WTC11 (cell line): ENCODE data around the gene ARAP2. TPM values are rescaled to one million over a fixed set of nuclear protein-coding genes. Genes with fewer than 3 reads are reported as not detected.

Experiments used
- ATAC-seq: fragments of 200-7000 bp; cut with Tn5 transposase; 2 replicates; pipeline ENCODE4 v1.10.0; 2021; ENCODE audit warnings: mild to moderate bottlenecking, moderate library complexity
- CTCF ChIA-PET: fragments of 300-600 bp; sonication (Branson Sonifier 250); formaldehyde crosslinking; loops from one replicate; lab custom pipeline; 2021; ENCODE audit warnings: antibody characterized with exemption; lab: Charles Lee
- POLR2A ChIA-PET: fragments of 350-600 bp; sonication (Branson Sonifier 250); formaldehyde crosslinking; loops from one replicate; lab custom pipeline; 2021; ENCODE audit warnings: antibody characterized with exemption; lab: Charles Lee
- DNase-seq: peaks from one replicate; pipeline ENCODE4 v3.0.0; 2021; ENCODE audit warnings: low spot score
- H3K27ac Mint-ChIP-seq: 2 replicates; pipeline ENCODE4 v1.8.0; 2021; ENCODE audit warnings: mixed read lengths
- H3K27me3 Mint-ChIP-seq: 2 replicates; pipeline ENCODE4 v1.8.0; 2021; ENCODE audit warnings: low read depth, mild to moderate bottlenecking, moderate library complexity, mixed read lengths
- H3K36me3 Mint-ChIP-seq: 2 replicates; pipeline ENCODE4 v1.8.0; 2021; ENCODE audit warnings: mixed read lengths
- H3K4me1 Mint-ChIP-seq: 2 replicates; pipeline ENCODE4 v1.8.0; 2022; ENCODE audit warnings: mixed read lengths
- H3K4me3 Mint-ChIP-seq: 2 replicates; pipeline ENCODE4 v1.8.0; 2021; ENCODE audit warnings: mild to moderate bottlenecking, moderate library complexity, mixed read lengths
- H3K9me3 Mint-ChIP-seq: 2 replicates; pipeline ENCODE4 v1.8.0; 2021; ENCODE audit warnings: mixed read lengths
- ATF1 ChIP-seq: sonication (generic); formaldehyde crosslinking; IDR thresholded peaks from 2 replicates; pipeline ENCODE4 v1.8.1; 2023; ENCODE audit warnings: mild to moderate bottlenecking, moderate library complexity, missing genetic modification reagents
- CDX4 ChIP-seq: fragments of 250-450 bp; sonication (Bioruptor Pico); IDR thresholded peaks from 2 replicates; pipeline ENCODE4 v1.9.0; 2021; ENCODE audit warnings: moderate library complexity, mild to moderate bottlenecking, inconsistent platforms, borderline replicate concordance
- CTCF ChIP-seq: fragments of 200-600 bp; IDR thresholded peaks from 2 replicates; pipeline ENCODE4 v1.8.0; 2022; ENCODE audit warnings: antibody characterized with exemption
- ERG ChIP-seq: fragments of 250-450 bp; sonication (Bioruptor Pico); IDR thresholded peaks from 2 replicates; pipeline ENCODE4 v1.8.0; 2021; ENCODE audit warnings: mild to moderate bottlenecking
- ESRRA ChIP-seq: sonication (generic); formaldehyde crosslinking; IDR thresholded peaks from 2 replicates; pipeline ENCODE4 v1.8.1; 2022; ENCODE audit warnings: mild to moderate bottlenecking, missing genetic modification reagents, borderline replicate concordance
- FOXK1 ChIP-seq: sonication (generic); formaldehyde crosslinking; IDR thresholded peaks from 2 replicates; pipeline ENCODE4 v1.8.0; 2022; ENCODE audit warnings: mild to moderate bottlenecking, moderate library complexity, missing genetic modification reagents
- FOXP4 ChIP-seq: sonication (generic); formaldehyde crosslinking; IDR thresholded peaks from 2 replicates; pipeline ENCODE4 v1.8.0; 2022; ENCODE audit warnings: mild to moderate bottlenecking, missing genetic modification reagents
- GRHL2 ChIP-seq: fragments of 250-450 bp; sonication (Bioruptor Pico); IDR thresholded peaks from 2 replicates; pipeline ENCODE4 v1.8.0; 2022; ENCODE audit warnings: mild to moderate bottlenecking, moderate library complexity; ENCODE audit not compliant: insufficient replicate concordance, severe bottlenecking
- HMGA2 ChIP-seq: fragments of 250-450 bp; sonication (Bioruptor Pico); IDR thresholded peaks from 2 replicates; pipeline ENCODE4 v1.4.0; 2021; ENCODE audit warnings: mild to moderate bottlenecking, moderate library complexity
- JAZF1 ChIP-seq: fragments of 250-450 bp; sonication (Bioruptor Pico); IDR thresholded peaks from 2 replicates; pipeline ENCODE4 v1.9.0; 2021; ENCODE audit warnings: moderate library complexity, mild to moderate bottlenecking, inconsistent platforms
- JUN ChIP-seq: sonication (generic); formaldehyde crosslinking; IDR thresholded peaks from 2 replicates; pipeline ENCODE4 v1.8.0; 2023; ENCODE audit warnings: mild to moderate bottlenecking, missing genetic modification reagents
- MLX ChIP-seq: sonication (generic); formaldehyde crosslinking; IDR thresholded peaks from 2 replicates; pipeline ENCODE4 v1.8.1; 2023; ENCODE audit warnings: mild to moderate bottlenecking, missing genetic modification reagents, moderate library complexity
- NFE2L1 ChIP-seq: sonication (generic); formaldehyde crosslinking; IDR thresholded peaks from 2 replicates; pipeline ENCODE4 v1.8.1; 2023; ENCODE audit warnings: missing genetic modification reagents
- NR2C2 ChIP-seq: sonication (generic); formaldehyde crosslinking; IDR thresholded peaks from 2 replicates; pipeline ENCODE4 v1.8.0; 2022; ENCODE audit warnings: mild to moderate bottlenecking, missing genetic modification reagents
- PREB ChIP-seq: sonication (generic); formaldehyde crosslinking; IDR thresholded peaks from 2 replicates; pipeline ENCODE4 v1.8.1; 2022; ENCODE audit warnings: mild to moderate bottlenecking, missing genetic modification reagents, moderate library complexity, borderline replicate concordance
- SMAD4 ChIP-seq: sonication (generic); formaldehyde crosslinking; IDR thresholded peaks from 2 replicates; pipeline ENCODE4 v1.8.0; 2022; ENCODE audit warnings: mild to moderate bottlenecking, missing genetic modification reagents
- SP1 ChIP-seq: sonication (generic); formaldehyde crosslinking; conservative IDR thresholded peaks from 2 replicates; pipeline ENCODE4 v1.8.1; 2022; ENCODE audit warnings: missing genetic modification reagents
- TP53 ChIP-seq: sonication (generic); formaldehyde crosslinking; IDR thresholded peaks from 2 replicates; pipeline ENCODE4 v1.8.1; 2023; ENCODE audit warnings: mild to moderate bottlenecking, missing genetic modification reagents
- ZBTB21 ChIP-seq: sonication (generic); formaldehyde crosslinking; IDR thresholded peaks from 2 replicates; pipeline ENCODE4 v1.8.1; 2023; ENCODE audit warnings: mild to moderate bottlenecking, missing genetic modification reagents, borderline replicate concordance
- ZNF138 ChIP-seq: sonication (generic); formaldehyde crosslinking; conservative IDR thresholded peaks from 2 replicates; pipeline ENCODE4 v1.8.1; 2022; ENCODE audit warnings: mild to moderate bottlenecking, moderate library complexity, missing genetic modification reagents
- ZNF232 ChIP-seq: sonication (generic); formaldehyde crosslinking; IDR thresholded peaks from 2 replicates; pipeline ENCODE4 v1.8.0; 2022; ENCODE audit warnings: mild to moderate bottlenecking, missing genetic modification reagents
- ZNF263 ChIP-seq: sonication (generic); formaldehyde crosslinking; IDR thresholded peaks from 2 replicates; pipeline ENCODE4 v1.8.1; 2022; ENCODE audit warnings: low read depth, mild to moderate bottlenecking, moderate library complexity, missing genetic modification reagents
- ZNF416 ChIP-seq: fragments of 250-450 bp; sonication (Bioruptor Pico); IDR thresholded peaks from 2 replicates; pipeline ENCODE4 v1.9.0; 2021; ENCODE audit warnings: mild to moderate bottlenecking, inconsistent platforms
- ZNF512 ChIP-seq: sonication (generic); formaldehyde crosslinking; IDR thresholded peaks from 2 replicates; pipeline ENCODE4 v1.8.1; 2022; ENCODE audit warnings: missing genetic modification reagents, borderline replicate concordance
- ZNF671 ChIP-seq: fragments of 250-450 bp; sonication (Bioruptor Pico); IDR thresholded peaks from 2 replicates; pipeline ENCODE4 v1.8.0; 2021; ENCODE audit warnings: mild to moderate bottlenecking
- total RNA-seq: library from RNA; stranded (reverse); gene quantifications from 3 replicates; pipeline ENCODE4 v1.2.3, GENCODE V29; 2021

Gene ARAP2
- total RNA-seq, 1 experiment from 2014 or later, result 1.0 TPM

- no peaks in the 10 kb centered on the region for H3K4me1 Mint-ChIP-seq
- no peaks in the 10 kb centered on the region for H3K36me3 Mint-ChIP-seq
- H3K9me3 Mint-ChIP-seq, result peaks cover 8% of the 10 kb centered on the region; the same call in 1 of the 2 replicates
- CTCF ChIA-PET, result no interaction called here
- ATAC-seq, result no peak
- no peak overlapping the region for H3K27ac Mint-ChIP-seq
- TF ChIP-seq ZNF138 (CRISPR knock-in tag) (no peak), ESRRA (CRISPR knock-in tag) (no peak), MLX (no peak), NR2C2 (no peak), JUN (CRISPR knock-in tag) (no peak), ZNF263 (CRISPR knock-in tag) (no peak), SMAD4 (no peak), JAZF1 (CRISPR knock-in tag) (no peak), GRHL2 (CRISPR knock-in tag) (no peak), TP53 (CRISPR knock-in tag) (no peak), HMGA2 (CRISPR knock-in tag) (no peak), SP1 (no peak), NFE2L1 (no peak), ERG (no peak), ZNF232 (CRISPR knock-in tag) (no peak), ZNF671 (CRISPR knock-in tag) (no peak), FOXK1 (CRISPR knock-in tag) (no peak), ZNF512 (no peak)
- no peak overlapping the region for H3K4me3 Mint-ChIP-seq
- H3K27me3 Mint-ChIP-seq, result peaks cover 12% of the 10 kb centered on the region
- POLR2A ChIA-PET, result no interaction called here
- no peak for DNase-seq
Observed at GRCh38 chr4:36237366-36238313, 6.7 kb downstream of the ARAP2 start.

GRCh38 chr4:36236159-36236558 lies 8.2 kb downstream of the ARAP2 start:
- no peak overlapping the region for H3K4me3 Mint-ChIP-seq
- no peaks in the 10 kb centered on the region for H3K4me1 Mint-ChIP-seq
- 0 out of 2 replicates have a peak, but pooled peaks cover 2% of the 10 kb centered on the region for H3K27me3 Mint-ChIP-seq
- no peak for DNase-seq
- H3K36me3 Mint-ChIP-seq, result no peaks in the 10 kb centered on the region
- ChIA-PET CTCF (interaction anchor here (1.6 kb wide), 1 partner anchor 8 kb away, joined by 7 read pairs; the partner anchor contains the start of gene ARAP2), POLR2A (no interaction called here)
- H3K27ac Mint-ChIP-seq, result no peak overlapping the region
- H3K9me3 Mint-ChIP-seq, result peaks cover 8% of the 10 kb centered on the region; the same call in 1 of the 2 replicates
- no peak for ATAC-seq
- TF ChIP-seq CDX4, result no peak
- TF ChIP-seq ZNF512, result no peak
- TF ChIP-seq ATF1 (CRISPR knock-in tag), result no peak
- no peak for TF ChIP-seq FOXP4 (CRISPR knock-in tag)
- no peak for TF ChIP-seq ZNF416 (CRISPR knock-in tag)
- TF ChIP-seq ZBTB21, result no peak
- TF ChIP-seq JUN (CRISPR knock-in tag), result no peak
- no peak for TF ChIP-seq PREB (CRISPR knock-in tag)
- TF ChIP-seq CTCF, result no peak
